Measurements from ENCODE around the gene EHHADH. TPM values are rescaled to one million over a fixed set of nuclear protein-coding genes. Genes with fewer than 3 reads are reported as not detected.
"Not testable (repeated sequence)": the region's sequence is repeated elsewhere in the genome, so short reads cannot be mapped to it uniquely, and the experiment has no call there.

EHHADH gene
- total RNA-seq, 2 experiments from 2014 or later, result 4.0 to 5.0 TPM

- TF ChIP-seq, protein P1, sequence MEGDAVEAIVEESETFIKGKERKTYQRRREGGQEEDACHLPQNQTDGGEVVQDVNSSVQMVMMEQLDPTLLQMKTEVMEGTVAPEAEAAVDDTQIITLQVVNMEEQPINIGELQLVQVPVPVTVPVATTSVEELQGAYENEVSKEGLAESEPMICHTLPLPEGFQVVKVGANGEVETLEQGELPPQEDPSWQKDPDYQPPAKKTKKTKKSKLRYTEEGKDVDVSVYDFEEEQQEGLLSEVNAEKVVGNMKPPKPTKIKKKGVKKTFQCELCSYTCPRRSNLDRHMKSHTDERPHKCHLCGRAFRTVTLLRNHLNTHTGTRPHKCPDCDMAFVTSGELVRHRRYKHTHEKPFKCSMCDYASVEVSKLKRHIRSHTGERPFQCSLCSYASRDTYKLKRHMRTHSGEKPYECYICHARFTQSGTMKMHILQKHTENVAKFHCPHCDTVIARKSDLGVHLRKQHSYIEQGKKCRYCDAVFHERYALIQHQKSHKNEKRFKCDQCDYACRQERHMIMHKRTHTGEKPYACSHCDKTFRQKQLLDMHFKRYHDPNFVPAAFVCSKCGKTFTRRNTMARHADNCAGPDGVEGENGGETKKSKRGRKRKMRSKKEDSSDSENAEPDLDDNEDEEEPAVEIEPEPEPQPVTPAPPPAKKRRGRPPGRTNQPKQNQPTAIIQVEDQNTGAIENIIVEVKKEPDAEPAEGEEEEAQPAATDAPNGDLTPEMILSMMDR (IDR thresholded peaks at IDR 0.05), result no peak
- Mint-ChIP-seq H3K4me3 (no peak overlapping the region), H3K9me3 (peaks cover 12% of the 10 kb centered on the region), H3K27me3 (no peaks in the 10 kb centered on the region), H3K27ac (no peak overlapping the region), H3K36me3 (ENCODE audit: low read depth) (peaks cover 7% of the 10 kb centered on the region), H3K4me1 (ENCODE audit: low read depth) (no peaks in the 10 kb centered on the region)
- intact Hi-C loops (cut with micrococcal nuclease), result no loop called here
- ATAC-seq (no peak), DNase-seq (no peak)
- ChIA-PET POLR2A (no interaction called here), CTCF (no interaction called here)
These were observed 20.5 kb downstream of the EHHADH start for GRCh38 chr3:185233328-185233727.

DNA sequence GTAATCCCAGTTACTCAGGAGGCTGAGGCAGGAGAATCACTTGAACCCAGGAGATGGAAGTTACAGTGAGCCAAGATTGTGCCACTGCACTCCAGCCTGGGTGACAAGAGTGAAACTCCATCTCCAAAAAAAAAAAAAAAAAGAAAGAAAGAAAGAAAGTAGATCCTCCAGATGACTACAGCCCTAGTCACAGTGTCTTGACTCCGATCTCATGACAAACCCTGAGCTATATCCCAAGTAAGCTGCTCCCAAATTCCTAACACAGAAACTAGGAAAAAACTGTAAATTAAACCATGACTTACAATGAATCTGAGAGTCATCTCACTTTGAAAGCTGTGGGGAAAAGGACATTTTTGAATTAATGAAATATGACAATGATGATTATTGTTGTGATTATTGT, 27.3 kb downstream of the EHHADH start:
- H3K36me3 Mint-ChIP-seq (ENCODE audit: low read depth); H3K4me1 Mint-ChIP-seq (ENCODE audit: low read depth); CTCF ChIA-PET; H3K4me3 Mint-ChIP-seq; intact Hi-C loops (cut with micrococcal nuclease); POLR2A ChIA-PET; H3K27ac Mint-ChIP-seq; H3K9me3 Mint-ChIP-seq; DNase-seq; H3K27me3 Mint-ChIP-seq; ATAC-seq: not testable (repeated sequence)

DNA sequence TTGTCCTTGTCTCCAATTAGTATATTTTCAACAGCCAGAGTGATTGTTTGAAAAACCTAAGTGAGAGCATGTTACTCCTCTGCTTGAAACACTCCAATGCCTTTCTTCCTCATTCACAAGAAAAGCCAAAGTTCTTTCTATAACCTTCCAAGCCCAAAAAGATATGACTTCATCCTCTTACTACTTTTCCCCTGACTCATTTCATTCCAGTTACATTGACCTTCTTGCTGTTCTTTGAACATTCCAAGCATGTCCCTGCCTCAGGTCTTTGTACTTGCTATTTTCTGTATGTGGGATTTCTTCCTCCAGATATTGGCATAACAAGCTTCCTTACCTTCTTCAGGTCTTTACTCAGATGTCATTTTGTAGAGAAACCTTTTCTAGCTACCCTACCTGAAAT, 28.3 kb downstream of the EHHADH start:
- H3K27ac Mint-ChIP-seq, result no peak overlapping the region
- TF ChIP-seq, protein P1 (IDR thresholded peaks at IDR 0.05), result no peak
- intact Hi-C loops (cut with micrococcal nuclease), result no loop called here
- H3K4me1 Mint-ChIP-seq (ENCODE audit: low read depth), result no peaks in the 10 kb centered on the region
- no peaks in the 10 kb centered on the region for H3K9me3 Mint-ChIP-seq
- no peak overlapping the region for H3K4me3 Mint-ChIP-seq
- H3K27me3 Mint-ChIP-seq, result no peaks in the 10 kb centered on the region
- ChIA-PET POLR2A (no interaction called here), CTCF (no interaction called here)
- ATAC-seq (no peak), DNase-seq (no peak)
- peaks cover 5% of the 10 kb centered on the region for H3K36me3 Mint-ChIP-seq (ENCODE audit: low read depth)

- Mint-ChIP-seq H3K9me3 (no peaks in the 10 kb centered on the region), H3K27me3 (no peaks in the 10 kb centered on the region), H3K27ac (no peak overlapping the region), H3K36me3 (ENCODE audit: low read depth) (peaks cover 5% of the 10 kb centered on the region), H3K4me1 (ENCODE audit: low read depth) (no peaks in the 10 kb centered on the region), H3K4me3 (no peak overlapping the region)
- intact Hi-C loops (cut with micrococcal nuclease), result no loop called here
- ChIA-PET CTCF (no interaction called here), POLR2A (no interaction called here)
- ATAC-seq, result no peak
- DNase-seq, result no peak
- TF ChIP-seq, protein P1 (IDR thresholded peaks at IDR 0.05), result no peak
These were observed 28.8 kb downstream of the EHHADH start for GRCh38 chr3:185225080-185225479.

- ATAC-seq (no peak), DNase-seq (no peak)
- Mint-ChIP-seq H3K4me1 (ENCODE audit: low read depth) (no peaks in the 10 kb centered on the region), H3K9me3 (no peaks in the 10 kb centered on the region), H3K27ac (no peak overlapping the region), H3K27me3 (no peaks in the 10 kb centered on the region), H3K36me3 (ENCODE audit: low read depth) (peaks cover 1% of the 10 kb centered on the region), H3K4me3 (no peak overlapping the region)
- intact Hi-C loops (cut with micrococcal nuclease), result no loop called here
- ChIA-PET CTCF (interaction anchor here (1.3 kb wide), 1 partner anchor 86 kb away, joined by 3 read pairs; no protein-coding TSS in a partner anchor), POLR2A (no interaction called here)
- TF ChIP-seq, protein P1 (IDR thresholded peaks at IDR 0.05), result no peak
These were observed 32.6 kb downstream of the EHHADH start for GRCh38 chr3:185221203-185221602.

DNA sequence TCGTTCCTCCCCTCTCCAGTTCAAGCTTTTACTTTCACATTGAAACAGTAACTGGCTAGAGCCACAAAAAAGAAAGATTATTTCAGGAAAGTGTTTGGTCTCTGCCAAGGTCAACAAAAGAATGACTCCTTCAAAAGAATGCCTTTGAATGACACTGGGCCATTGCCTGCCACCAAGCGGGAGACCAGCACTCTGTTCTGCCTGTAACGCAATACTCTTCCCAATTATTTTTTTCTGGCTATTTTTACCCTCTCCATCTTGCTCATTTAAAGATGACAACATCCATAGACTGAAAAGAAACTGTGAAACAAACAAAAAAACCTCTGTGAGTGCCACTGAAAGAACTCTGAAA, 37.3 kb downstream of the EHHADH start:
- intact Hi-C loops (cut with micrococcal nuclease), result no loop called here
- Mint-ChIP-seq H3K27me3 (no peaks in the 10 kb centered on the region), H3K9me3 (no peaks in the 10 kb centered on the region), H3K4me3 (no peak overlapping the region), H3K36me3 (ENCODE audit: low read depth) (no peaks in the 10 kb centered on the region), H3K4me1 (ENCODE audit: low read depth) (no peaks in the 10 kb centered on the region), H3K27ac (no peak overlapping the region)
- POLR2A ChIA-PET, result no interaction called here
- TF ChIP-seq, protein P1 (IDR thresholded peaks at IDR 0.05), result no peak
- CTCF ChIA-PET, result interaction anchor here (1.0 kb wide), 1 partner anchor 69 kb away, joined by 3 read pairs; no protein-coding TSS in a partner anchor
- ATAC-seq (no peak), DNase-seq (no peak)
